Activated CD8-positive, alpha-beta memory T cell treated with anti-CD3 and anti-CD28 coated beads, Interleukin-2, amount 10 ng/mL, durations not matched to agents 7 days and 5 days (primary cell): ENCODE data around the gene CSNK1D. TPM values are rescaled to one million over a fixed set of nuclear protein-coding genes. Genes with fewer than 3 reads are reported as not detected.
A peak's percentile ranks its signal among the peaks of the same experiment; 100 is the strongest.

Source experiments
- ATAC-seq: fragments of 150-1000 bp; cut with Tn5 transposase; one replicate; pipeline ENCODE4 v1.10.0; 2021; ENCODE audit warnings: moderate library complexity
- CTCF ChIA-PET: fragments of 350-600 bp; sonication (Branson Sonifier 250); formaldehyde crosslinking; loops from one replicate; lab custom pipeline; 2021; ENCODE audit warnings: antibody characterized with exemption; lab: Charles Lee
- DNase-seq: peaks from one replicate; pipeline ENCODE4 v3.0.0-alpha.2; 2020
- H3K27ac Mint-ChIP-seq: one replicate; pipeline ENCODE4 v1.8.0; 2021; ENCODE audit warnings: mild to moderate bottlenecking, mixed read lengths
- H3K27me3 Mint-ChIP-seq: one replicate; pipeline ENCODE4 v1.8.0; 2021; ENCODE audit warnings: mixed read lengths
- H3K36me3 Mint-ChIP-seq: one replicate; pipeline ENCODE4 v1.8.0; 2021; ENCODE audit warnings: mild to moderate bottlenecking, mixed read lengths
- H3K4me1 Mint-ChIP-seq: one replicate; pipeline ENCODE4 v1.8.0; 2021; ENCODE audit warnings: mixed read lengths
- H3K4me3 Mint-ChIP-seq: one replicate; pipeline ENCODE4 v1.8.0; 2021; ENCODE audit warnings: mild to moderate bottlenecking, moderate library complexity, mixed read lengths
- H3K9me3 Mint-ChIP-seq: one replicate; pipeline ENCODE4 v1.8.0; 2022; ENCODE audit warnings: low read depth, mixed read lengths
- total RNA-seq, 2 experiments: library from RNA; stranded (reverse); gene quantifications; one replicate each; pipeline ENCODE4 v1.2.3, GENCODE V29; 2021

Gene CSNK1D
- total RNA-seq, 2 experiments from 2014 or later, result 120 to 139 TPM

GRCh38 chr17:82225368-82226029 lies 48.0 kb downstream of the CSNK1D start:
- no peaks in the 10 kb centered on the region for H3K27me3 Mint-ChIP-seq
- peaks cover 3% of the 10 kb centered on the region for H3K36me3 Mint-ChIP-seq
- H3K4me1 Mint-ChIP-seq, result peaks cover 9% of the 10 kb centered on the region
- CTCF ChIA-PET, result interaction anchor here (0.6 to 3.3 kb wide), 3 partner anchors 11 to 258 kb away, joined by 3 to 13 read pairs (median 3); no protein-coding TSS in a partner anchor
- no peaks in the 10 kb centered on the region for H3K9me3 Mint-ChIP-seq
- no peak for ATAC-seq
- H3K4me3 Mint-ChIP-seq, result no peak overlapping the region
- no peak for DNase-seq
- no peak overlapping the region for H3K27ac Mint-ChIP-seq

GRCh38 chr17:82224666-82225065 lies 48.8 kb downstream of the CSNK1D start:
- ATAC-seq, result no peak
- Mint-ChIP-seq H3K27ac (no peak overlapping the region), H3K4me1 (peaks cover 6% of the 10 kb centered on the region), H3K9me3 (no peaks in the 10 kb centered on the region), H3K27me3 (no peaks in the 10 kb centered on the region), H3K4me3 (no peak overlapping the region), H3K36me3 (no peaks in the 10 kb centered on the region)
- no peak for DNase-seq
- CTCF ChIA-PET, result interaction anchor here (1.1 to 3.3 kb wide), 2 partner anchors 11 to 19 kb away, joined by 3 to 13 read pairs; no protein-coding TSS in a partner anchor

GRCh38 chr17:82223517-82223916 lies 50.0 kb downstream of the CSNK1D start:
- peaks cover 6% of the 10 kb centered on the region for H3K4me1 Mint-ChIP-seq
- H3K9me3 Mint-ChIP-seq, result no peaks in the 10 kb centered on the region
- H3K36me3 Mint-ChIP-seq, result no peaks in the 10 kb centered on the region
- ATAC-seq (no peak), DNase-seq (no peak)
- no peak overlapping the region for H3K27ac Mint-ChIP-seq
- CTCF ChIA-PET, result no interaction called here
- no peaks in the 10 kb centered on the region for H3K27me3 Mint-ChIP-seq
- no peak overlapping the region for H3K4me3 Mint-ChIP-seq

GRCh38 chr17:82222816-82223215 lies 50.7 kb downstream of the CSNK1D start:
- ATAC-seq (no peak), DNase-seq (no peak)
- no peak overlapping the region for H3K27ac Mint-ChIP-seq
- H3K4me3 Mint-ChIP-seq, result no peak overlapping the region
- no peaks in the 10 kb centered on the region for H3K27me3 Mint-ChIP-seq
- H3K4me1 Mint-ChIP-seq, result peaks cover 10% of the 10 kb centered on the region
- CTCF ChIA-PET, result no interaction called here
- H3K36me3 Mint-ChIP-seq, result no peaks in the 10 kb centered on the region
- H3K9me3 Mint-ChIP-seq, result no peaks in the 10 kb centered on the region

GRCh38 chr17:82221341-82221902 lies 52.1 kb downstream of the CSNK1D start:
- DNase-seq (no peak), ATAC-seq (no peak)
- H3K9me3 Mint-ChIP-seq, result no peaks in the 10 kb centered on the region
- no peak overlapping the region for H3K4me3 Mint-ChIP-seq
- CTCF ChIA-PET, result no interaction called here
- no peaks in the 10 kb centered on the region for H3K27me3 Mint-ChIP-seq
- no peak overlapping the region for H3K27ac Mint-ChIP-seq
- H3K4me1 Mint-ChIP-seq, result peaks cover 17% of the 10 kb centered on the region
- H3K36me3 Mint-ChIP-seq, result no peaks in the 10 kb centered on the region

GRCh38 chr17:82219753-82220709 lies 53.5 kb downstream of the CSNK1D start:
- H3K27ac Mint-ChIP-seq, result no peak overlapping the region
- no peak overlapping the region for H3K4me3 Mint-ChIP-seq
- H3K36me3 Mint-ChIP-seq, result no peaks in the 10 kb centered on the region
- H3K4me1 Mint-ChIP-seq, result peaks cover 27% of the 10 kb centered on the region
- no peak for DNase-seq
- no peak for ATAC-seq
- CTCF ChIA-PET, result interaction anchor here (1.4 to 1.7 kb wide), 3 partner anchors 9 to 18 kb away, joined by 3 to 5 read pairs (median 4); partner anchors contain the start of gene SLC16A3
- no peaks in the 10 kb centered on the region for H3K9me3 Mint-ChIP-seq
- no peaks in the 10 kb centered on the region for H3K27me3 Mint-ChIP-seq

GRCh38 chr17:82219083-82219482 lies 54.4 kb downstream of the CSNK1D start:
- Mint-ChIP-seq H3K4me3 (no peak overlapping the region), H3K4me1 (peaks cover 32% of the 10 kb centered on the region)

GRCh38 chr17:82218349-82219075 lies 55.0 kb downstream of the CSNK1D start:
- H3K9me3 Mint-ChIP-seq, result no peaks in the 10 kb centered on the region
- peaks cover 36% of the 10 kb centered on the region for H3K4me1 Mint-ChIP-seq
- no peak for ATAC-seq
- no peak for DNase-seq
- no peaks in the 10 kb centered on the region for H3K27me3 Mint-ChIP-seq
- H3K27ac Mint-ChIP-seq, result no peak overlapping the region
- no peak overlapping the region for H3K4me3 Mint-ChIP-seq
- no peaks in the 10 kb centered on the region for H3K36me3 Mint-ChIP-seq
- CTCF ChIA-PET, result interaction anchor here (1.7 kb wide), 1 partner anchor 16 kb away, joined by 4 read pairs; no protein-coding TSS in a partner anchor

More at GRCh38 chr17:82219083-82219482, 54.4 kb downstream of the CSNK1D start:
- no peaks in the 10 kb centered on the region for H3K9me3 Mint-ChIP-seq
- CTCF ChIA-PET, result interaction anchor here (1.7 kb wide), 1 partner anchor 17 kb away, joined by 4 read pairs; no protein-coding TSS in a partner anchor
- no peaks in the 10 kb centered on the region for H3K36me3 Mint-ChIP-seq
- ATAC-seq (no peak), DNase-seq (no peak)
- H3K27ac Mint-ChIP-seq, result no peak overlapping the region
- H3K27me3 Mint-ChIP-seq, result no peaks in the 10 kb centered on the region

GRCh38 chr17:82217530-82218204 lies 55.8 kb downstream of the CSNK1D start:
- peaks cover 39% of the 10 kb centered on the region for H3K4me1 Mint-ChIP-seq
- no peaks in the 10 kb centered on the region for H3K36me3 Mint-ChIP-seq
- DNase-seq (peak; percentile 53), ATAC-seq (no peak)
- CTCF ChIA-PET, result no interaction called here
- H3K4me3 Mint-ChIP-seq, result no peak overlapping the region
- H3K27me3 Mint-ChIP-seq, result no peaks in the 10 kb centered on the region
- no peaks in the 10 kb centered on the region for H3K9me3 Mint-ChIP-seq
- peak overlapping the region; percentile 71 for H3K27ac Mint-ChIP-seq

GRCh38 chr17:82217120-82217529 lies 56.4 kb downstream of the CSNK1D start:
- Mint-ChIP-seq H3K4me1 (peaks cover 39% of the 10 kb centered on the region), H3K27me3 (no peaks in the 10 kb centered on the region), H3K4me3 (no peak overlapping the region), H3K9me3 (no peaks in the 10 kb centered on the region), H3K36me3 (no peaks in the 10 kb centered on the region), H3K27ac (peak overlapping the region; percentile 75)
- no peak for DNase-seq
- ATAC-seq, result no peak
- CTCF ChIA-PET, result interaction anchor here (1.6 kb wide), 1 partner anchor 11 kb away, joined by 8 read pairs; no protein-coding TSS in a partner anchor

- CTCF ChIA-PET, result interaction anchor here (1.3 to 1.6 kb wide), 2 partner anchors 10 to 13 kb away, joined by 4 to 8 read pairs; partner anchors contain the start of gene SLC16A3
- H3K9me3 Mint-ChIP-seq, result no peaks in the 10 kb centered on the region
- DNase-seq, result peak; percentile 74
Observed at GRCh38 chr17:82216301-82217119, 57.0 kb downstream of the CSNK1D start.

More at GRCh38 chr17:82216301-82217119, 57.0 kb downstream of the CSNK1D start:
- Mint-ChIP-seq H3K4me3 (no peak overlapping the region), H3K27me3 (no peaks in the 10 kb centered on the region), H3K4me1 (peaks cover 44% of the 10 kb centered on the region), H3K36me3 (no peaks in the 10 kb centered on the region), H3K27ac (peak overlapping the region; percentile 75)
- peak; percentile 37 for ATAC-seq
